HEK293 (cell line): Measurements from ENCODE around the gene DNAH1.

Source experiments
- HOXA7 ChIP-seq: sonication (generic); formaldehyde crosslinking; IDR thresholded peaks from 2 replicates; pipeline ENCODE4 v1.8.1; 2022; ENCODE audit warnings: missing genetic modification reagents, borderline replicate concordance
- REST ChIP-seq: fragments of 450-650 bp; formaldehyde crosslinking; IDR thresholded peaks from 2 replicates; pipeline ENCODE4 v1.5.1; 2016; ENCODE audit warnings: missing biosample characterization, missing genetic modification characterization
- SP2 ChIP-seq: fragments of 450-650 bp; formaldehyde crosslinking; IDR thresholded peaks from 2 replicates; pipeline ENCODE4 v1.5.1; 2016; ENCODE audit warnings: missing biosample characterization, missing genetic modification characterization
- ZNF133 ChIP-seq: fragments of 450-650 bp; formaldehyde crosslinking; IDR thresholded peaks from 2 replicates; pipeline ENCODE4 v1.5.1; 2016; ENCODE audit warnings: missing biosample characterization, missing genetic modification characterization
- ZNF174 ChIP-seq: fragments of 450-650 bp; formaldehyde crosslinking; IDR thresholded peaks from 2 replicates; pipeline ENCODE4 v1.5.0; 2017; ENCODE audit warnings: missing biosample characterization, mild to moderate bottlenecking, missing genetic modification characterization
- ZNF280D ChIP-seq: fragments of 450-650 bp; formaldehyde crosslinking; IDR thresholded peaks from 2 replicates; pipeline ENCODE4 v1.5.1; 2016; ENCODE audit warnings: missing biosample characterization, missing genetic modification characterization
- ZNF335 ChIP-seq: fragments of 450-650 bp; formaldehyde crosslinking; conservative IDR thresholded peaks from 2 replicates; pipeline ENCODE4 v1.5.1; 2016; ENCODE audit warnings: missing biosample characterization, missing genetic modification characterization
- ZNF350 ChIP-seq: fragments of 450-650 bp; formaldehyde crosslinking; IDR thresholded peaks from 2 replicates; pipeline ENCODE4 v1.5.0; 2017; ENCODE audit warnings: missing biosample characterization, mild to moderate bottlenecking, missing genetic modification characterization
- ZNF561 ChIP-seq: fragments of 450-650 bp; IDR thresholded peaks from 2 replicates; pipeline ENCODE4 v1.5.1; 2018; ENCODE audit warnings: missing biosample characterization, missing genetic modification characterization, borderline replicate concordance
- ZNF76 ChIP-seq: fragments of 450-650 bp; formaldehyde crosslinking; IDR thresholded peaks from 2 replicates; pipeline ENCODE4; 2016; ENCODE audit warnings: low read depth, missing biosample characterization, missing genetic modification characterization, borderline replicate concordance
- TF ChIP-seq, protein P1 (sequence below): fragments of 450-650 bp; formaldehyde crosslinking; IDR thresholded peaks from 2 replicates; pipeline ENCODE4 v1.5.1; 2016; ENCODE audit warnings: missing biosample characterization, missing genetic modification characterization
- TF ChIP-seq, protein P2 (sequence below): sonication (generic); formaldehyde crosslinking; IDR thresholded peaks from 2 replicates; pipeline ENCODE4 v1.8.1; 2022; ENCODE audit warnings: mild to moderate bottlenecking, moderate library complexity, missing genetic modification reagents

GRCh38 chr3:52350416-52350815 is 34.3 kb downstream of the DNAH1 start:
- TF ChIP-seq ZNF561 (no peak), ZNF174 (tag by site-specific recombination) (no peak), HOXA7 (CRISPR knock-in tag) (no peak), SP2 (no peak), ZNF76 (no peak), ZNF280D (no peak), REST (tag by site-specific recombination) (no peak), ZNF133 (tag by site-specific recombination) (no peak), ZNF350 (tag by site-specific recombination) (no peak), ZNF335 (no peak)
- TF ChIP-seq, protein P1, sequence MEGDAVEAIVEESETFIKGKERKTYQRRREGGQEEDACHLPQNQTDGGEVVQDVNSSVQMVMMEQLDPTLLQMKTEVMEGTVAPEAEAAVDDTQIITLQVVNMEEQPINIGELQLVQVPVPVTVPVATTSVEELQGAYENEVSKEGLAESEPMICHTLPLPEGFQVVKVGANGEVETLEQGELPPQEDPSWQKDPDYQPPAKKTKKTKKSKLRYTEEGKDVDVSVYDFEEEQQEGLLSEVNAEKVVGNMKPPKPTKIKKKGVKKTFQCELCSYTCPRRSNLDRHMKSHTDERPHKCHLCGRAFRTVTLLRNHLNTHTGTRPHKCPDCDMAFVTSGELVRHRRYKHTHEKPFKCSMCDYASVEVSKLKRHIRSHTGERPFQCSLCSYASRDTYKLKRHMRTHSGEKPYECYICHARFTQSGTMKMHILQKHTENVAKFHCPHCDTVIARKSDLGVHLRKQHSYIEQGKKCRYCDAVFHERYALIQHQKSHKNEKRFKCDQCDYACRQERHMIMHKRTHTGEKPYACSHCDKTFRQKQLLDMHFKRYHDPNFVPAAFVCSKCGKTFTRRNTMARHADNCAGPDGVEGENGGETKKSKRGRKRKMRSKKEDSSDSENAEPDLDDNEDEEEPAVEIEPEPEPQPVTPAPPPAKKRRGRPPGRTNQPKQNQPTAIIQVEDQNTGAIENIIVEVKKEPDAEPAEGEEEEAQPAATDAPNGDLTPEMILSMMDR (tag by site-specific recombination), result no peak
- TF ChIP-seq, protein P2, sequence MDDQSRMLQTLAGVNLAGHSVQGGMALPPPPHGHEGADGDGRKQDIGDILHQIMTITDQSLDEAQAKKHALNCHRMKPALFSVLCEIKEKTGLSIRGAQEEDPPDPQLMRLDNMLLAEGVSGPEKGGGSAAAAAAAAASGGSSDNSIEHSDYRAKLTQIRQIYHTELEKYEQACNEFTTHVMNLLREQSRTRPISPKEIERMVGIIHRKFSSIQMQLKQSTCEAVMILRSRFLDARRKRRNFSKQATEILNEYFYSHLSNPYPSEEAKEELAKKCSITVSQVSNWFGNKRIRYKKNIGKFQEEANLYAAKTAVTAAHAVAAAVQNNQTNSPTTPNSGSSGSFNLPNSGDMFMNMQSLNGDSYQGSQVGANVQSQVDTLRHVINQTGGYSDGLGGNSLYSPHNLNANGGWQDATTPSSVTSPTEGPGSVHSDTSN, result no peak
